Mammary microvascular endothelial cell (primary cell): ENCODE results near the gene DLG3. TPM values are rescaled to one million over a fixed set of nuclear protein-coding genes. Genes with fewer than 3 reads are reported as not detected.

Experiments used
- total RNA-seq: library from RNA; depleted of rRNA; stranded (reverse); fragments of >200 nt; gene quantifications from 2 replicates; pipeline ENCODE4 v1.2.3, GENCODE V29; 2015

Gene DLG3
- 0.84 and 1.5 TPM in 2 replicates for total RNA-seq

GRCh38 chrX:70444326-70444945 is at the start of gene DLG3:
TSS of gene DLG3 (plus strand) at chrX:70444835. CDS start at chrX:70445202, 367 bp downstream.

GRCh38 chrX:70422851-70423341 is 21.7 kb upstream of the DLG3 start, which contains the start of gene GDPD2:
TSS of gene GDPD2 (plus strand) at chrX:70423314. CDS start at chrX:70424985, 1,671 bp downstream.

Other genes with a start within 250 kb of the DLG3 start
- not detected in 2 replicates for gene AWAT1, start 210.2 kb upstream of the DLG3 start, total RNA-seq
- gene P2RY4, start 184.6 kb upstream of the DLG3 start, total RNA-seq = not detected in 2 replicates
- gene ARR3, start 176.5 kb upstream of the DLG3 start, total RNA-seq = not detected in 2 replicates
- not detected in 2 replicates for gene RAB41, start 162.7 kb upstream of the DLG3 start, total RNA-seq
- 50.4 and 53.7 TPM in 2 replicates for gene PDZD11, start 154.9 kb upstream of the DLG3 start, total RNA-seq
- gene KIF4A, start 154.7 kb upstream of the DLG3 start, total RNA-seq = 21.1 and 21.7 TPM in 2 replicates
- gene GDPD2, start 21.5 kb upstream of the DLG3 start, total RNA-seq = not detected in 2 replicates